ENCODE data around the gene TMED4.

GRCh38 chr7:44626620-44627019, 44.6 kb upstream of the TMED4 start:
- no peak for TF ChIP-seq CTCF (IDR thresholded peaks at IDR 0.05; ENCODE audit: extremely low read depth in 1 of 2, insufficient read depth in 1 of 2, low read depth in 1 of 2, low read length in 2 of 2)
- TF ChIP-seq EZH2 (IDR thresholded peaks at IDR 0.05; ENCODE audit: borderline replicate concordance, low read depth, low read length, severe bottlenecking) = no peak
- TF ChIP-seq MAX (IDR thresholded peaks at IDR 0.05; ENCODE audit: insufficient read depth, insufficient read length) = no peak
- TF ChIP-seq POLR2AphosphoS5 (IDR thresholded peaks at IDR 0.05; ENCODE audit: insufficient read depth, low read depth, low read length) = no peak
- no peak for TF ChIP-seq POLR2A (IDR thresholded peaks at IDR 0.05; ENCODE audit: low read depth, low read length)
- TF ChIP-seq FOS (IDR thresholded peaks at IDR 0.05; ENCODE audit: borderline replicate concordance, insufficient read depth, low read length) = no peak
- TF ChIP-seq JUN (IDR thresholded peaks at IDR 0.05; ENCODE audit: borderline replicate concordance, insufficient read depth, insufficient read length, low read depth) = no peak
- TF ChIP-seq GATA2 (IDR thresholded peaks at IDR 0.05; ENCODE audit: insufficient read depth, insufficient read length, low read depth, low read length) = no peak
- TF ChIP-seq MYC (IDR thresholded peaks at IDR 0.05; ENCODE audit: low read depth, low read length) = no peak
